H1 (cell line): ENCODE measurements around the gene SOX15. TPM values are rescaled to one million over a fixed set of nuclear protein-coding genes. Genes with fewer than 3 reads are reported as not detected.

Source experiments
- CTCF ChIA-PET: fragments of 300-600 bp; sonication (Branson Sonifier 250); formaldehyde crosslinking; loops from one replicate; lab custom pipeline; 2021; ENCODE audit not compliant: partially characterized antibody; lab: Charles Lee
- POLR2A ChIA-PET: fragments of 300-600 bp; sonication (Branson Sonifier 250); formaldehyde crosslinking; loops from one replicate; lab custom pipeline; 2021; ENCODE audit warnings: inconsistent platforms; ENCODE audit not compliant: partially characterized antibody; lab: Charles Lee
- DNase-seq, 2 experiments: peaks; one replicate each; pipeline versions ENCODE4 v3.0.0 to v3.0.0-alpha.2; 2010 to 2022; ENCODE audit warnings: low spot score in 2 of 2, low read depth in 1 of 2, mixed read lengths in 1 of 2
- FAIRE-seq: peaks from 2 replicates; lab custom pipeline; 2011; peaks lifted over from hg19 to GRCh38; lab: Jason Lieb, UNC
- H2AFZ ChIP-seq: 2 replicates; pipeline ENCODE4 v1.8.1; 2012; ENCODE audit warnings: low read length, inconsistent platforms
- H2AK5ac ChIP-seq: 2 replicates; pipeline ENCODE4 v1.6.1; 2013; ENCODE audit warnings: low read depth, low read length
- H2BK120ac ChIP-seq: replicated peaks from 2 replicates; pipeline ENCODE3; 2013; ENCODE audit warnings: low read depth, low read length, inconsistent platforms
- H2BK12ac ChIP-seq: 2 replicates; pipeline ENCODE4 v1.6.1; 2013; ENCODE audit warnings: low read depth, low read length
- H2BK15ac ChIP-seq: 2 replicates; pipeline ENCODE4 v1.6.1; 2013; ENCODE audit warnings: low read length
- H2BK20ac ChIP-seq: 2 replicates; pipeline ENCODE4 v1.6.1; 2013; ENCODE audit warnings: low read length
- H2BK5ac ChIP-seq: 2 replicates; pipeline ENCODE4 v1.6.1; 2013; ENCODE audit warnings: low read depth, low read length
- H3K14ac ChIP-seq: 2 replicates; pipeline ENCODE4 v1.6.1; 2013; ENCODE audit warnings: inconsistent platforms; ENCODE audit not compliant: insufficient read length
- H3K18ac ChIP-seq: 2 replicates; pipeline ENCODE4 v1.6.1; 2013; ENCODE audit warnings: low read length; ENCODE audit errors: extremely low read depth
- H3K23ac ChIP-seq: 2 replicates; pipeline ENCODE4 v1.6.1; 2013; ENCODE audit warnings: inconsistent platforms; ENCODE audit not compliant: insufficient read length
- H3K23me2 ChIP-seq: 2 replicates; pipeline ENCODE4 v1.6.1; 2013; ENCODE audit warnings: low read depth, low read length
- H3K27ac ChIP-seq: 2 replicates; pipeline ENCODE4 v1.6.1; 2011; ENCODE audit warnings: low read depth, low read length, inconsistent platforms
- H3K27me3 ChIP-seq, 4 experiments: replicated peaks in 1 of 4; 1 replicate in 1 of 4; 2 replicates in 3 of 4; pipeline versions ENCODE4 v1.6.1 to v1.8.1; 2011 to 2013; ENCODE audit warnings: low read length in 3 of 4, mild to moderate bottlenecking in 3 of 4, inconsistent platforms in 2 of 4, mixed read lengths in 2 of 4, moderate library complexity in 1 of 4; ENCODE audit not compliant: control insufficient read depth in 3 of 4, insufficient read depth in 3 of 4; ENCODE audit errors: extremely low read depth in 1 of 4
- H3K36me3 ChIP-seq, 4 experiments: 2 replicates each; pipeline versions ENCODE4 v1.6.1 to v1.8.1; 2011 to 2013; ENCODE audit warnings: mild to moderate bottlenecking in 4 of 4, low read length in 3 of 4, moderate library complexity in 2 of 4, control low read depth in 1 of 4, inconsistent platforms in 1 of 4; ENCODE audit not compliant: insufficient read depth in 4 of 4, control insufficient read depth in 2 of 4
- H3K4ac ChIP-seq: replicated peaks from 2 replicates; pipeline ENCODE3; 2013; ENCODE audit warnings: low read length, low read depth, mixed read lengths, inconsistent platforms; ENCODE audit not compliant: insufficient read length
- H3K4me1 ChIP-seq, 4 experiments: replicated peaks in 1 of 4; 1 replicate in 1 of 4; 2 replicates in 3 of 4; pipeline versions ENCODE4 v1.6.1 to v1.8.1; 2011 to 2013; ENCODE audit warnings: low read length in 3 of 4, inconsistent platforms in 2 of 4, mixed read lengths in 1 of 4; ENCODE audit not compliant: insufficient read depth in 4 of 4, control insufficient read depth in 3 of 4
- H3K4me2 ChIP-seq, 2 experiments: 2 replicates each; pipeline versions ENCODE4 v1.6.1 to v1.8.1; 2011 to 2013; ENCODE audit warnings: low read depth in 2 of 2, low read length in 2 of 2, control low read depth in 1 of 2, inconsistent platforms in 1 of 2, mild to moderate bottlenecking in 1 of 2; ENCODE audit not compliant: insufficient read depth in 1 of 2
- H3K4me3 ChIP-seq, 4 experiments: fragments of 200-600, 300-600 bp in 1 of 4; sonication (generic), shearing (Covaris generic), sonication (Bioruptor Twin) in 1 of 4; 2 replicates each; pipeline versions ENCODE4 v1.5.1 to v1.8.1; 2011 to 2016; ENCODE audit warnings: low read length in 4 of 4, low read depth in 3 of 4, control low read depth in 2 of 4, inconsistent platforms in 2 of 4, mild to moderate bottlenecking in 2 of 4, mixed read lengths in 1 of 4, moderate library complexity in 1 of 4; ENCODE audit not compliant: insufficient read depth in 2 of 4; ENCODE audit errors: extremely low read depth in 1 of 4
- H3K56ac ChIP-seq: replicated peaks from 2 replicates; pipeline ENCODE3; 2013; ENCODE audit warnings: low read depth, mild to moderate bottlenecking, mixed read lengths, low read length, inconsistent platforms; ENCODE audit not compliant: insufficient read length
- H3K79me1 ChIP-seq: 2 replicates; pipeline ENCODE4 v1.6.1; 2013; ENCODE audit warnings: low read depth, low read length, control low read depth
- H3K79me2 ChIP-seq, 2 experiments: 2 replicates each; pipeline versions ENCODE4 v1.6.1 to v1.8.1; 2012 to 2013; ENCODE audit warnings: low read length in 2 of 2, mild to moderate bottlenecking in 2 of 2, inconsistent platforms in 1 of 2; ENCODE audit not compliant: insufficient read depth in 2 of 2, control insufficient read depth in 1 of 2
- H3K9ac ChIP-seq, 4 experiments: replicated peaks in 1 of 4; 1 replicate in 1 of 4; 2 replicates in 3 of 4; pipeline versions ENCODE4 v1.6.1 to v1.8.1; 2011 to 2013; ENCODE audit warnings: low read depth in 3 of 4, low read length in 3 of 4, control low read depth in 2 of 4, mild to moderate bottlenecking in 2 of 4, moderate library complexity in 2 of 4, inconsistent platforms in 1 of 4; ENCODE audit errors: extremely low read depth in 1 of 4
- H3K9me3 ChIP-seq, 2 experiments: 2 replicates each; pipeline versions ENCODE4 v1.6.1 to v1.8.1; 2012 to 2013; ENCODE audit warnings: mild to moderate bottlenecking in 2 of 2, moderate library complexity in 2 of 2, control low read depth in 1 of 2, inconsistent platforms in 1 of 2, low read depth in 1 of 2, low read length in 1 of 2, mixed read lengths in 1 of 2; ENCODE audit not compliant: insufficient read depth in 2 of 2
- H4K20me1 ChIP-seq, 2 experiments: replicated peaks in 1 of 2; 2 replicates each; pipeline versions ENCODE3 to v1.8.1; 2011 to 2013; ENCODE audit warnings: inconsistent platforms in 2 of 2, low read length in 2 of 2, mild to moderate bottlenecking in 1 of 2; ENCODE audit not compliant: insufficient read depth in 2 of 2, control insufficient read depth in 1 of 2
- H4K5ac ChIP-seq: 2 replicates; pipeline ENCODE4 v1.6.1; 2013; ENCODE audit warnings: low read length, low read depth, mixed read lengths, inconsistent platforms; ENCODE audit not compliant: insufficient read length
- H4K8ac ChIP-seq: 2 replicates; pipeline ENCODE4 v1.8.0; 2013; ENCODE audit warnings: mild to moderate bottlenecking, moderate library complexity, low read length, inconsistent platforms; ENCODE audit not compliant: insufficient read depth; ENCODE audit errors: extremely low read depth
- H4K91ac ChIP-seq: replicated peaks from 2 replicates; pipeline ENCODE3; 2013; ENCODE audit warnings: low read length, mixed read lengths, inconsistent platforms; ENCODE audit not compliant: insufficient read length
- GABPA ChIP-seq: IDR thresholded peaks from 2 replicates; pipeline ENCODE4 v1.6.1; 2011; ENCODE audit warnings: mild to moderate bottlenecking, low read length, moderate library complexity, borderline replicate concordance; ENCODE audit not compliant: insufficient read depth
- NANOG ChIP-seq: IDR thresholded peaks from 2 replicates; pipeline ENCODE4 v1.6.1; 2011; ENCODE audit warnings: low read length, low read depth, mild to moderate bottlenecking, inconsistent platforms; ENCODE audit not compliant: insufficient read depth, poor library complexity, severe bottlenecking
- POLR2AphosphoS5 ChIP-seq: IDR thresholded peaks from 2 replicates; pipeline ENCODE4 v1.6.1; 2011; ENCODE audit warnings: low read depth, low read length
- RNF2 ChIP-seq: fragments of 200-900, 300-1000 bp; sonication (generic); IDR thresholded peaks from 2 replicates; pipeline ENCODE4 v1.7.1; 2016; ENCODE audit warnings: borderline replicate concordance, low read depth, mild to moderate bottlenecking, antibody characterized with exemption, low read length; ENCODE audit not compliant: poor library complexity, severe bottlenecking; ENCODE audit errors: missing control alignments
- RXRA ChIP-seq: IDR thresholded peaks from 2 replicates; pipeline ENCODE4 v1.6.1; 2011; ENCODE audit warnings: low read depth, mild to moderate bottlenecking, low read length, moderate library complexity; ENCODE audit not compliant: insufficient read depth
- SIN3A ChIP-seq, 2 experiments: IDR thresholded peaks in 1 of 2; conservative IDR thresholded peaks in 1 of 2; 2 replicates each; pipeline ENCODE4 v1.6.1; 2011 to 2012; ENCODE audit warnings: low read length in 2 of 2, improper control_type of control experiment in 1 of 2, low read depth in 1 of 2, mild to moderate bottlenecking in 1 of 2
- SP1 ChIP-seq: IDR thresholded peaks from 2 replicates; pipeline ENCODE4 v1.6.1; 2011; ENCODE audit warnings: low read depth, low read length
- TAF7 ChIP-seq: optimal IDR thresholded peaks from 2 replicates; pipeline ENCODE3; 2011; ENCODE audit warnings: low read depth, mild to moderate bottlenecking, inconsistent platforms, low read length, moderate library complexity, borderline replicate concordance
- ZNF274 ChIP-seq: IDR thresholded peaks from 2 replicates; pipeline ENCODE4 v1.7.0; 2012; ENCODE audit warnings: low read length, borderline replicate concordance; ENCODE audit errors: extremely low read depth
- WGBS, 2 experiments: shearing (Covaris generic) in 1 of 2; methylation state at CpG; one replicate each; pipeline versions ENCODE4 v1.1.6 to v1.1.7; 2013 to 2015; ENCODE audit warnings: low lambda C conversion rate in 2 of 2, mixed read lengths in 2 of 2, inconsistent platforms in 1 of 2, low coverage in 1 of 2, missing lambda C conversion rate in 1 of 2; ENCODE audit not compliant: insufficient replicate concordance in 2 of 2, insufficient coverage in 1 of 2, insufficient read length in 1 of 2; ENCODE audit errors: extremely low coverage in 1 of 2, missing lambda C conversion rate in 1 of 2; 5-methylcytosine and 5-hydroxymethylcytosine counted together
- polyA plus RNA-seq, 7 experiments: library from polyadenylated mRNA; depleted of rRNA in 3 of 7; stranded (reverse) in 5 of 7; unstranded in 2 of 7; fragments of >200 nt in 5 of 7; fragments of 200-250 nt in 2 of 7; gene quantifications; 1 replicate in 5 of 7; 2 replicates in 1 of 7; 4 replicates in 1 of 7; pipeline versions ENCODE4 v1.2.1 to v1.2.3, GENCODE V29; 2011 to 2013; ENCODE audit warnings: missing spikeins in 2 of 7, mixed read lengths in 2 of 7
- total RNA-seq: library from RNA; stranded (reverse); fragmentation: NEBNext Ultra II Directional; extraction: Animal tissue kit (Norgen Biotek cat#: 25700); gene quantifications from 2 replicates; pipeline ENCODE4 v1.2.1, GENCODE V29; 2021

Gene SOX15
- total and polyA plus RNA-seq, 2 of the 8 experiments (the other 6 are each of a cell fraction or from before 2014, with no cell fraction given) = 14.3 to 26.8 TPM

DNA sequence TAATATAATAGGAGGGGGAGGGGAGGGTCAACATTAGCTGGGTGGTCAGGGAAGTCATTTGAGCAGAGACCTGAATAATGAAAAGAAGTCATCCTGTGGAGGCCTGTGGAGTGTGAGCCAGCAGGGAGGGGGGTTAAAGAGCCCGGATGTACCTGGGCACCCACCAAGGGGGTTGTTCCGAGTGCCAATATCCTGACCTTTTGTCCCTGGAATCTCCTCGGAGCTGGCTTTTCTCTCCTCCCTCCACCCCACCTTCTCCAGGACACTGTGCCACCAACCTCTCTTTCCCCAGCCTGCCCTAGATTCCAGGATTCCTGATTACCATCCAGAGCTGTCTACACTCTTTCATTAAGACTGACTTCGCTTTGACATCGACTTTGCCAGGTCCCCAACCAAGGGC lies 46.3 kb upstream of the SOX15 start:
- no peak for DNase-seq
- H3K79me2 ChIP-seq = no peaks in the 10 kb centered on the region
- 0 out of 2 replicates have a peak overlapping the region, but pooled peaks have one; percentile 16 for H2AFZ ChIP-seq
- H3K18ac ChIP-seq = 0 out of 2 replicates have a peak overlapping the region, but pooled peaks have one; percentile 4
- 82% methylated on average over 5 of the region's 5 CpGs; no CpG with 5 or more reads in 1 of the 2 experiments for WGBS, 2 experiments
- TF ChIP-seq POLR2AphosphoS5 = no peak
- no peak for TF ChIP-seq SP1
- no peak for TF ChIP-seq NANOG
- TF ChIP-seq GABPA = no peak
- no peak for TF ChIP-seq ZNF274
- no peak for TF ChIP-seq SIN3A (conservative IDR thresholded peaks at IDR 0.05 in 1 of 2, IDR thresholded peaks at IDR 0.05 in 1 of 2; ENCODE audit: low read depth in 1 of 2, low read length in 2 of 2)
- TF ChIP-seq TAF7 = no peak
- TF ChIP-seq RNF2 = no peak
- TF ChIP-seq RXRA = no peak
- H3K36me3 ChIP-seq = no peaks in the 10 kb centered on the region
- CTCF ChIA-PET = interaction anchor here (0.6 to 15.7 kb wide), 8 partner anchors 18 to 1087 kb away, joined by 3 to 332 read pairs (median 45); partner anchors contain the start of genes ATP1B2, DNAH2, SOX15 and TP53
- H2BK5ac ChIP-seq = peak overlapping the region; percentile 49; the same call in 1 of the 2 replicates
- no peak overlapping the region for H3K23ac ChIP-seq
- H2BK15ac ChIP-seq = no peak overlapping the region; the same call in 1 of the 2 replicates
- no peak overlapping the region for H2AK5ac ChIP-seq
- H2BK20ac ChIP-seq = peak overlapping the region; percentile 21; the same call in 1 of the 2 replicates
- no peaks in the 10 kb centered on the region for H3K79me1 ChIP-seq
- no peak for FAIRE-seq
- no peaks in the 10 kb centered on the region for H3K23me2 ChIP-seq
- H4K5ac ChIP-seq = no peak overlapping the region
- H4K91ac ChIP-seq = no peak overlapping the region
- H3K4me3 ChIP-seq = no peak overlapping the region
- no peak overlapping the region for H4K8ac ChIP-seq
- no peak overlapping the region for H3K9ac ChIP-seq
- no peak overlapping the region for H3K27ac ChIP-seq
- H3K4me2 ChIP-seq = peak overlapping the region in 1 of 2 experiments; percentile 17; a peak in 1 of 4 replicates
- H3K9me3 ChIP-seq = no peaks in the 10 kb centered on the region; a peak in 1 of 4 replicates
- no peak overlapping the region for H2BK120ac ChIP-seq
- peaks cover 0 to 9% (median 3%) of the 10 kb centered on the region in 4 experiments; a peak in 3 of 7 replicates for H3K4me1 ChIP-seq
- no peak overlapping the region for H3K4ac ChIP-seq
- H4K20me1 ChIP-seq = no peaks in the 10 kb centered on the region
- H3K27me3 ChIP-seq = no peaks in the 10 kb centered on the region
- H2BK12ac ChIP-seq = peak overlapping the region; percentile 55; the same call in 1 of the 2 replicates
- H3K56ac ChIP-seq = no peak overlapping the region
- POLR2A ChIA-PET = interaction anchor here (1.6 to 79.4 kb wide), 2 partner anchors 9 to 31 kb away, joined by 11 to 2272 read pairs; partner anchors contain the start of genes ATP1B2, SAT2, TP53 and WRAP53
- H3K14ac ChIP-seq = no peak overlapping the region
